Activated effector memory CD4-positive, alpha-beta T cell treated with Interleukin-2 at 50 U/mL for 16 hours (primary cell): ENCODE results near the gene FA2H.
"Not testable (repeated sequence)": the region's sequence is repeated elsewhere in the genome, so short reads cannot be mapped to it uniquely, and the experiment has no call there.

Experiments
- DNase-seq: peaks from one replicate; pipeline ENCODE4 v3.0.0-alpha.2; 2020

The FA2H gene

GRCh38 chr16:74774223-74775139 is at the start of gene FA2H:
TSS of gene FA2H (minus strand) at chr16:74774820. CDS start at chr16:74774755, 65 bp downstream.
- DNase-seq: peak; percentile 54

- no peak for DNase-seq
Measured at GRCh38 chr16:74817851-74818250, 43.2 kb upstream of the FA2H start.

GRCh38 chr16:74813109-74813641 is 38.6 kb upstream of the FA2H start:
- DNase-seq: peak; percentile 61

GRCh38 chr16:74811911-74812310 is 37.3 kb upstream of the FA2H start:
- DNase-seq: no peak

GRCh38 chr16:74811216-74811615 is 36.6 kb upstream of the FA2H start:
- not testable (repeated sequence) for DNase-seq

GRCh38 chr16:74807052-74807646 is 32.5 kb upstream of the FA2H start:
- no peak for DNase-seq

- DNase-seq: no peak
Measured at GRCh38 chr16:74800216-74800871, 25.7 kb upstream of the FA2H start.

GRCh38 chr16:74797414-74797813 is 22.8 kb upstream of the FA2H start:
- DNase-seq: no peak

GRCh38 chr16:74795104-74795503 is 20.5 kb upstream of the FA2H start:
- no peak for DNase-seq

- DNase-seq: no peak
Measured at GRCh38 chr16:74794668-74795067, 20.0 kb upstream of the FA2H start.

- no peak for DNase-seq
Measured at GRCh38 chr16:74793571-74793970, 19.0 kb upstream of the FA2H start.

- DNase-seq: no peak
Measured at GRCh38 chr16:74792225-74792624, 17.6 kb upstream of the FA2H start.

- DNase-seq: not testable (repeated sequence)
Measured at GRCh38 chr16:74791749-74792148, 17.1 kb upstream of the FA2H start.

GRCh38 chr16:74788108-74788507 is 13.5 kb upstream of the FA2H start:
- DNase-seq: no peak

GRCh38 chr16:74785031-74785430 is 10.4 kb upstream of the FA2H start:
- no peak for DNase-seq

GRCh38 chr16:74778646-74779045 is 4.0 kb upstream of the FA2H start:
- no peak for DNase-seq

- DNase-seq: no peak
Measured at GRCh38 chr16:74776926-74777325, 2.3 kb upstream of the FA2H start.

- no peak for DNase-seq
Measured at GRCh38 chr16:74775255-74775654, 635 bp upstream of the FA2H start.

GRCh38 chr16:74773446-74774222 is 986 bp downstream of the FA2H start:
- no peak for DNase-seq

- DNase-seq: no peak
Measured at GRCh38 chr16:74771656-74772315, 2.8 kb downstream of the FA2H start.

GRCh38 chr16:74770831-74771526 is 3.6 kb downstream of the FA2H start:
- DNase-seq: no peak
